ENCODE results near the gene TUBA4B.
"Not testable (repeated sequence)": the region's sequence is repeated elsewhere in the genome, so short reads cannot be mapped to it uniquely, and the experiment has no call there.

The TUBA4B gene

DNA sequence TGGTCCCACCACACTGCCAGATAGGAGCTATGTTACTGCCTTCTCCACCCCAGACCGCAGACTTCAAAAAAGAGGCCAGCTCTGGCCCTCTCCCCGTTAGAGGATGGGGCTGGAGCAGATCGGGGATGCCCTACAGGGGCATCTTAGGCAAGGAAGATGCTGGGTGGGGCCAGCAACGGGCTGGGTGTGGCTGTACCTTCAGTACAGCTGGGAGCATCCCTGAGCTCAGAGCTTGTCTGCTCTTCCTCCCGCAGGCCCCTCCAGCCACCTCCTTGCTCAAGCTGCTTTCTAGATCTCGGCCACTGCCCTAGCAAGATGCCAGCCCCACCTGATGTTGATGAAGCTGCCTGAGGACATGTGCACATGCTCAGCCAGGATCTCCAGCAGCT, 46.3 kb downstream of the TUBA4B start:
- ATAC-seq (replicated peaks) (no peak), DNase-seq (no peak)
- H3K4me1 Mint-ChIP-seq (ENCODE audit: low read depth in 2 of 2) = peaks cover 2 to 8% of the 10 kb centered on the region in 2 donors
- H3K4me3 Mint-ChIP-seq = no peak overlapping the region
- no peaks in the 10 kb centered on the region for H3K36me3 Mint-ChIP-seq (ENCODE audit: insufficient read depth)
- peaks cover 29 to 48% of the 10 kb centered on the region in 2 donors for H3K27me3 Mint-ChIP-seq
- peak overlapping the region in 1 of 2 donors; percentile 44 for H3K27ac Mint-ChIP-seq
- H3K9me3 Mint-ChIP-seq = no peaks in the 10 kb centered on the region

DNA sequence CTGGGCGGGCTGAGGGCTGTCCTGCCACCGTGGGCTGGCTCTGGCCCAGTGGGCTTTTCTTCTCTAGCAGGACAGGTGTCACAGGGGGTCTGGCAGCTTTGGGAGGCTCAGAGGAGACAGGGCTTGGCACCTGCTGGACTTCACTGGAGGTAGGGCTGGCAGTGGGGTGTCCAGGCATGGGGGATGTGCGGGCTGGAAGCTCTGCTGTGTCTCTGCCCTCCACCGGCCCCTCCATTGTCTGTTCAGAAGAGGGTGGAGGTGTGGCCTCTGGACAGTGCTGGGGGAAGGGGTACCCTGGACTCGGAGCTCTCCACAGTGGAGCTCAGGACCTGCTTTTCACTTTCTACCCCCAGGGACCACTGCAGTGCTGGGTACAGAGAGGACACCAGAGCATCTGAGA, 47.0 kb downstream of the TUBA4B start:
- Mint-ChIP-seq H3K4me3 (no peak overlapping the region), H3K4me1 (ENCODE audit: low read depth in 2 of 2) (peaks cover 0 to 7% of the 10 kb centered on the region in 2 donors), H3K27ac (no peak overlapping the region), H3K9me3 (no peaks in the 10 kb centered on the region), H3K36me3 (ENCODE audit: insufficient read depth) (no peaks in the 10 kb centered on the region), H3K27me3 (peaks cover 36 to 52% of the 10 kb centered on the region in 2 donors)
- no peak for DNase-seq
- ATAC-seq (replicated peaks) = no peak

DNA sequence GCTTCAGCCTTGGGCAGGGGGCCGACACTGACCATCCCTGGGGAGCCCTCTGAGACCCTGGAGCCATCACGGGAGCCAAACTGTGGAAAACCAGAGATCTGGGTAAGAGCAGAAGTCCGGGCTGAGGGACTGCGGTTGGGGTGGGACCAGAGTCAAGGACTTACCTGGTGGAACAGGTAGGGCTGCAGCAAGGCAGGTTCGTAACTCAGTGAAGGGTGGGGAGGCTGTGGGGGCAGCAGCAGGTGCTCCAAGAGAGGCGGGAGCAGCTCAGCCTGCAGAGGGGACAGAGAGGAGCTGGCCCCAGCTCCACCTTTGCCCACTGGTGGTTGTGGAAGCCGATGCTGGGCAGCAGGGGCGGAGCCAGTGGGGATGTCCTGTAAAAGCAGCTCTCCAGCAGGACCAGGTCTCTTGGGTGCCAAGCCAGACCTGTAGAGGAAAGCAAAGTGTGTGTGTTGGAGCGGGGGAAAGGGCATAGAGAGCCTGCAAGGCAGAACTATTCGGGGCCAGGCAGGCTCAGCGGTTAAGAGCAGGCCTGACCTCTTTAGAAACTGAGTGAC, 49.4 kb downstream of the TUBA4B start:
- peaks cover 53 to 77% of the 10 kb centered on the region in 2 donors for H3K27me3 Mint-ChIP-seq
- H3K4me3 Mint-ChIP-seq = no peak overlapping the region
- DNase-seq (no peak), ATAC-seq (replicated peaks) (no peak)
- no peak overlapping the region for H3K27ac Mint-ChIP-seq
- H3K36me3 Mint-ChIP-seq (ENCODE audit: insufficient read depth) = no peaks in the 10 kb centered on the region
- H3K9me3 Mint-ChIP-seq = no peaks in the 10 kb centered on the region
- peaks cover 0 to 2% of the 10 kb centered on the region in 2 donors for H3K4me1 Mint-ChIP-seq (ENCODE audit: low read depth in 2 of 2)

DNA sequence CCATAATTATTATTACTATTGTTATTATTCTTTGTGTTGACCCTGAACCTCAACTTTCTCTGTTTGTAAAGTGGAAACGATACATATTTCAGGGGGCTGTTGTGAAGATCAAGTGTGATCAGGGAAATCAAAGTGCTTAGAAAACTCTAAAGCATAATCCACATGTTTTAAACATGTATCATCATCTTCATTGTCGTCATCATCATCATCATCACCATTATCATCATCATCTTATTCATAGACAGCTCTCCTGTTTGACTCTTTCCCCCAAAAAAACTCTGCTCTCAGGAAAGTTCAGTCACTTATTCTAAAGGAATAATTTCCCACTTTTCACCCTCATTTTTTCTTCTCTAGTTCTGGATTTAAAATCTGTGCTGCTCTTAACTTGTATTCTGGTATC, 51.2 kb downstream of the TUBA4B start:
- ATAC-seq (replicated peaks) (no peak), DNase-seq (no peak)
- Mint-ChIP-seq H3K4me3 (no peak overlapping the region), H3K27me3 (peaks cover 60 to 87% of the 10 kb centered on the region in 2 donors), H3K27ac (no peak overlapping the region), H3K4me1 (ENCODE audit: low read depth in 2 of 2) (no peaks in the 10 kb centered on the region), H3K9me3 (no peaks in the 10 kb centered on the region), H3K36me3 (ENCODE audit: insufficient read depth) (no peaks in the 10 kb centered on the region)

DNA sequence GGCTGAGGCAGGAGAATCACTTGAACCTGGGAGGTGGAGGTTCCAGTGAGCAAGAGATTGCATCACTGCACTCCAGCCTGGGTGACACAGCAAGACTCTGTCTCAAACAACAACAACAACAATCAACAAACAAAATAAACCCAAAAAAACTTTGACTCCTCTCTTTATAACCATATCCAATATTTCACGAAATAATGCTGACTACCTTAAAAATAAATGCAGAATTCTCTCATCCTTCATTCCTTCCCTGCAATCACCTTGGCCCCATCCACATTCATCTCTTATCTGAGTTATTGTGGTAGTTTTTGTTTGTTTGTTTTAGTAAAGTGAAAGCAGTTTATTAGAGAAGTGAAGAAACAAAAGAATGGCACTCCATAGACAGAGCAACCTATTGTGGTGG, 53.0 kb downstream of the TUBA4B start:
- Mint-ChIP-seq H3K27ac (no peak overlapping the region), H3K4me3 (no peak overlapping the region), H3K4me1 (ENCODE audit: low read depth in 2 of 2) (no peaks in the 10 kb centered on the region), H3K27me3 (peaks cover 70 to 90% of the 10 kb centered on the region in 2 donors), H3K9me3 (no peaks in the 10 kb centered on the region), H3K36me3 (ENCODE audit: insufficient read depth) (peaks cover 2% of the 10 kb centered on the region)
- DNase-seq = no peak
- ATAC-seq (replicated peaks) = no peak

DNA sequence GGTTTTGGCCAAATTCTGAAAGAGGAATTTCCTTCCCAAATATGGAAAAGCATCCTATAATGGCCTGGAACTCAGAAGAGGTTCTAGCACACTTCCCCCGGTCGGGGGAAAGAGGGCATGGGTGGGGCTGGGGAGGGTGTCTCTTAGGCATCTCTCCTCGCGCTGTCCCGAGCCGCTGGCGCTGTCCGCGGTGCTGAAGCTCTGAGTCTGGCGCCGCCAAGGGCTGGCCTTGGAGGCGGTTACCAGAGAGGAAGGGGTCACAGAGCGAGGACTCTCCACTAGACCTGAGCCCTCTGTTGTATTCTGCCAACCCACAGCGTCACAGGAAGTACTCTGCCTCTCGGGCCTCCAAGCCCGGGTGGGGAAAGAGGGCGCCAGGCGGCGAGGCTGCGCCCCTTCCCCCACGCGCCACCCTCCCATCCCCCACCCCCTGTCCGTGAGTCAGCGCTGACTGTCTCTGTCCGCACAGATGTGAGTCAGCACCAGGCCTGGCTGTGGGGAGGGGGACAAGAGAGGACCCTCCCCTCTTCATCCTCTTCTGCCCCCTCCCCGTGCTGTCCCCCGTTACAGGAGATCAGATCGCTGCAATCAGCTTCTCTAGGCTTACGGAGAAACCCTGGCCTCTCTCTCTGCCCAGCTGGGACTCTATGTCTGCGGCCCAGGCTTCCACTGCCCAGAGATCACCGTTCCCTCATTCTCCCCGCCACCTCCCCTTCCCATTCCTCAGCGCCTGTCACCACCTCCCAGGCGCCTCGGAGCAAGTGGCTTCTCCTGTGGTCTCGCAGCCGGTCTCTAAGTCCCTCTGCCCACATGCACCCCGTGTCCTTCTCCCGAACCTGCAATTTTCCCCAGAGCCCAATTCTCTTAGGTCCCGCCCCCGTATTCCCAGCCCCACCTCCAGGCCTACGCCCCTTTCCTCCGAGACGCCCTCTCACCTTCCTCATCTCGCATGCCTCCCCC, 55.4 kb downstream of the TUBA4B start:
- ATAC-seq (replicated peaks) (peak; percentile 78), DNase-seq (peak; percentile 60 to 66 (median 62))
- H3K4me1 Mint-ChIP-seq (ENCODE audit: low read depth in 2 of 2) = no peaks in the 10 kb centered on the region
- H3K27me3 Mint-ChIP-seq = peaks cover 59 to 77% of the 10 kb centered on the region in 2 donors
- H3K36me3 Mint-ChIP-seq (ENCODE audit: insufficient read depth) = peaks cover 3% of the 10 kb centered on the region
- H3K27ac Mint-ChIP-seq = no peak overlapping the region
- no peak overlapping the region for H3K4me3 Mint-ChIP-seq
- no peaks in the 10 kb centered on the region for H3K9me3 Mint-ChIP-seq

DNA sequence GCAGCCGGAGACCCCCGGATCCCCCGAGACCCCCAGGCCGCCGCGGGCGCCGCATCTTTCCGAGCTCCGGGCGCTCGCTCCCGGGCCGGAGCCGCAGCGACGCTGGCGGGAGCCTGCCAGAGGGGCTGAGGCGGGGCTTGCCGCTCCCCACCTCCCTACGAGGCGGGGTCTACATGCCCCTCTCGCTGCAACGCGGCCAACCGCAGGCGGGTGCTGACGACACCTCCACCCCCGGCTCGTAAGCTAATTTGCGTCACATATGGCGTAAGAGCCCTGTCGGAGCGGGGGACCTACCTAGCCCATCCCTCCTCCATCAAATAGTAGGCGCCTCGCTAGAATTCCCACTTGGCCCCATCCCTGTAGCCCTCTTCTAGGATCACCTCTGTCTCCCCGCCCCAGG, 56.2 kb downstream of the TUBA4B start, which contains the start of gene PTPRN:
Gene PTPRN, minus strand, starts transcription at position 124 of the 400 bp plus-strand sequence. Its CDS starts 69 bp downstream, at position 55.
- Mint-ChIP-seq H3K4me1 (ENCODE audit: low read depth in 2 of 2) (peaks cover 0 to 2% of the 10 kb centered on the region in 2 donors), H3K27ac (no peak within 1 kb of the TSS), H3K27me3 (peaks cover 56 to 80% of the 10 kb centered on the region in 2 donors), H3K9me3 (no peaks in the 10 kb centered on the region), H3K4me3 (no peak within 1 kb of the TSS), H3K36me3 (ENCODE audit: insufficient read depth) (peaks cover 3% of the 10 kb centered on the region)
- no peak for DNase-seq
- ATAC-seq (replicated peaks) = peak; percentile 19

DNA sequence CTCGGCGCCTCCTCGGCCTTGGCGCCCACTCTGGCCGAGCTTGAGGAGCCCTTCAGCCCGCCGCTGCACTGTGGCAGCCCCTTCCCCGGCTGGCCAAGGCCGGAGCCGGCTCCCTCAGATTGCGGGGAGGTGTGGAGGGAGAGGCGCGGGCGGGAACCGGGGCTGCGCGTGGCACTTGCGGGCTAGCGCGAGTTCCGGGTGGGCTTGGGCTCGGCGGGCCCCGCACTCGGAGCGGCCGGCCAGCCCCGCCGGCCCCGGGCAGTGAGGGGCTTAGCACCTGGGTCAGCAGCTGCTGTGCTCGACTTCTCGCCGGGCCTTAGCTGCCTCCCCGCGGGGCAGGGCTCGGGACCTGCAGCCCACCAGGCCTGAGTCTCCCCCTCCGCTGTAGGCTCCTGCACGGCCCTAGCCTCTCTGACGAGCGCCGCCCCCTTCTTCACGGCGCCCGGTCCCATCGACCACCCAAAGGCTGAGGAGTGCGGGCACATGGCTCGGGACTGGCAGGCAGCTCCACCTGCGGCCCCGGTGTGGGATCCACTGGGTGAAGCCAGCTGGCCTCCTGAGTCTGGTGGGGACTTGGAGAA, 59.7 kb downstream of the TUBA4B start:
- not testable (repeated sequence) for H3K4me3 Mint-ChIP-seq; H3K27ac Mint-ChIP-seq; H3K4me1 Mint-ChIP-seq (ENCODE audit: low read depth in 2 of 2); H3K9me3 Mint-ChIP-seq; ATAC-seq (replicated peaks); H3K36me3 Mint-ChIP-seq (ENCODE audit: insufficient read depth); DNase-seq
- H3K27me3 Mint-ChIP-seq = peaks cover 36 to 57% of the 10 kb centered on the region in 2 donors

DNA sequence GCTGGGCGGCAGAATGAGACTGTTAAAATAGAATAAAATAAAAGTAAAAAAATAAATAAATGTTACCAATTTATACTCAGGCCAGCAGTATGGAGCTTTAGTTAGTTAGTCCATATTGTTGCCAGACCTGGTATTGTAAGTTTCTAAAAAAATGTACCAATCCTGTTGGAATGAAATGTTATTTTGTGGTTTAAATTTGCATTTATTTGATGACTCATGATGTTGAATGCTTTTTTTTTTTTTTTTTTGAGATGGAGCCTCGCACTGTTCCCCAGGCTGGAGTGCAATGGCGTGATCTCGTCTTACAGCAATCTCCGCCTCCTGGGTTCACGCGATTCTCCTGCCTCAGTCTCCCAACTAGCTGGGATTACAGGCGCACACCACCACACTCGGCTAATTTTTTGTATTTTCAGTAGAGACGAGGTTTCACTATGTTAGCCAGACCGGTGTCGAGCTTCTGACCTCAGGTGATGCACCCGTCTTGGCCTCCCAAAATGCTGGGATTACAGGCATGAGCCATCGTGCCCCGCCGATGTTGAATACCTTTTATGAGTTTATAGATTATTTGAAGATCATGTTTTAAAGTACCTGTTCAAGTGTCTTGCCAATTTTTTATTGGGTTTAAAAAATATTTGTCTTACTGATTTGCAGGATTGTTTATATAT, 61.9 kb downstream of the TUBA4B start:
- Mint-ChIP-seq H3K27me3 (peaks cover 25 to 37% of the 10 kb centered on the region in 2 donors), H3K27ac (no peak overlapping the region), H3K4me1 (ENCODE audit: low read depth in 2 of 2) (peaks cover 0 to 2% of the 10 kb centered on the region in 2 donors), H3K36me3 (ENCODE audit: insufficient read depth) (peaks cover 3% of the 10 kb centered on the region), H3K4me3 (no peak overlapping the region), H3K9me3 (no peaks in the 10 kb centered on the region)
- DNase-seq (no peak), ATAC-seq (replicated peaks) (no peak)
